Natural killer cell treated with Interleukin-12 subunit alpha and Interleukin-12 subunit beta and Interleukin-15 and Interleukin-18, amount 100 ng/mL, for 72 hours (primary cell): ENCODE data around the gene DEPDC1. TPM values are rescaled to one million over a fixed set of nuclear protein-coding genes. Genes with fewer than 3 reads are reported as not detected.

ENCODE experiments used
- ATAC-seq, 2 donors: fragments of 150-1000 bp; cut with Tn5 transposase in 1 of 2; sonication (Bioruptor Pico), chemical (Tn5 transposase) in 1 of 2; 2 replicates each; pipeline ENCODE4 v1.10.0; 2021
- DNase-seq: peaks from one replicate; pipeline ENCODE4 v3.0.0; 2022; ENCODE audit warnings: low spot score
- H3K27ac Mint-ChIP-seq, 2 donors: 1 replicate in 1 of 2; 2 replicates in 1 of 2; pipeline ENCODE4 v1.8.0; 2022; ENCODE audit warnings: mixed read lengths in 2 of 2, mild to moderate bottlenecking in 1 of 2, moderate library complexity in 1 of 2
- H3K27me3 Mint-ChIP-seq, 2 donors: 1 replicate in 1 of 2; 2 replicates in 1 of 2; pipeline ENCODE4 v1.8.0; 2022; ENCODE audit warnings: mixed read lengths in 2 of 2
- H3K36me3 Mint-ChIP-seq: one replicate; pipeline ENCODE4 v1.8.0; 2022; ENCODE audit warnings: mixed read lengths
- H3K4me1 Mint-ChIP-seq, 2 donors: 1 replicate in 1 of 2; 2 replicates in 1 of 2; pipeline ENCODE4 v1.8.0; 2022; ENCODE audit warnings: low read depth in 2 of 2, mixed read lengths in 2 of 2, mild to moderate bottlenecking in 1 of 2
- H3K4me3 Mint-ChIP-seq: one replicate; pipeline ENCODE4 v1.8.0; 2022; ENCODE audit warnings: mixed read lengths
- H3K9me3 Mint-ChIP-seq: 2 replicates; pipeline ENCODE4 v1.8.0; 2022; ENCODE audit warnings: mixed read lengths
- total RNA-seq, 2 donors: library from RNA; stranded (reverse); gene quantifications; one replicate each; pipeline ENCODE4 v1.2.3, GENCODE V29; 2022

Gene DEPDC1
- total RNA-seq, 2 donors from 2014 or later, result 10.7 to 20.9 TPM

DNA sequence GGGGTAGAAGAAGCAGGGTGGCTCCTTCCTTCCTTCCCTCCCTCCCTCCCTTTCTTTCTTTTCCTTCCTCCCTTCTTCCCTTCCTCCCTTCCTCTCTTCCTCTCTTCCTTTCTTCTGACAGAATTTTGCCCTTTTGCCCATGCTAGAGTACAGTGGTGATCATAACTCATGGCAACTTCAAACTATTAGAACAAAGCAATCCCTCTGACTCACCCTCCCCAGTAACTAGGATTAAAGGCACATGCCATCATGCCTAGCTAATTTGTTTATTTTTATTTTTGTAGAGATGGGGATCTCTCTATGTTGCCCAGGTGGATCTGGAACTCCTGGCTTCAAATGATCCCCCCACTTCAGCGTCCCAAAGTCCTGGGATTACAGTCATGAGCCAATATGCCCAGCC is 37.1 kb downstream of the DEPDC1 start:
- Mint-ChIP-seq H3K9me3 (peaks cover 9% of the 10 kb centered on the region), H3K27me3 (peaks cover 5 to 27% of the 10 kb centered on the region in 2 donors), H3K36me3 (peaks cover 10% of the 10 kb centered on the region), H3K4me1 (no peaks in the 10 kb centered on the region), H3K4me3 (no peak overlapping the region), H3K27ac (no peak overlapping the region)
- ATAC-seq, result no peak
- no peak for DNase-seq

DNA sequence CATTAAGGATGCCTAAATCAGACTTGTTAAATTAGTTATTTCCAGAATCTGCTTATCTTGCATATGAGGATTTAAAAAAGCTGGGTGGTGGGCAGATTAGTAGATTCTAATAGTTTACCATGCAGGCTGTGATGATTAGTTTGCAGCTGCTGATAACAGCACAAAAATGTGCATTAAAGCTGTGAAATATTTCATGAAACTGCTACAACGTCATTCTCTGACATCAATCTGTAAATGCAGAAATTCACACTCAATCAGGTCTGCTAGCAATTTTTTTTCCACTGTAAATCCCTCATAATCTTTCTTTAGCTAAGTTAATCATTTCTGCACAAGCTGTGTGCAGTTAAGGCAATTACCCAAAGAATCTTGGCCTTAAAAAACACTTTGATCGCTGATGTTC is 37.8 kb downstream of the DEPDC1 start:
- ATAC-seq (no peak), DNase-seq (no peak)
- Mint-ChIP-seq H3K36me3 (peaks cover 5% of the 10 kb centered on the region), H3K9me3 (peaks cover 7% of the 10 kb centered on the region), H3K4me3 (no peak overlapping the region), H3K27ac (no peak overlapping the region), H3K4me1 (no peaks in the 10 kb centered on the region), H3K27me3 (peaks cover 0 to 22% of the 10 kb centered on the region in 2 donors)

- no peak overlapping the region for H3K4me3 Mint-ChIP-seq
- H3K9me3 Mint-ChIP-seq, result peaks cover 5% of the 10 kb centered on the region
- H3K4me1 Mint-ChIP-seq, result no peaks in the 10 kb centered on the region
- no peak for ATAC-seq
- H3K27me3 Mint-ChIP-seq, result peaks cover 0 to 16% of the 10 kb centered on the region in 2 donors
- no peak overlapping the region for H3K27ac Mint-ChIP-seq
- H3K36me3 Mint-ChIP-seq, result no peaks in the 10 kb centered on the region
- DNase-seq, result no peak
These were observed 40.7 kb downstream of the DEPDC1 start for GRCh38 chr1:68456202-68456601.

DNA sequence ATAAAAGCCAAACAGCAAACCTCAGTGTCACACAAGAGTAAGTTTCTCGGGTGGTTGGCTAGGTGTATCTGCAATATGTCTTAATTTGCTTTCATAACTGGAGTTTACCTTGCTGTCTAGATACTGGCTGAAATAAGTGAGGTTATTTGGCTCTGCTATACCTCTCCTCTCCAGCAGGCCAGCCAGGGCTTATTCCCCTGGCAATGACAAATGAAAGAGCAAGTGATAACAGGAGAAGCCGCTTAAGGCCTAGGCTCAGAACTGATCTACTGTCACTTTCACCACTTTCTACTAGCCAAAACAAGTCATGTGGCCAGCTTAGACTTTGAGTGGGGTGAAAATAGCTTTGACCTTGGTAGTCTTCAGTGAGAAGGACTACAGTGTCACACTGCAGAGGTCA is 42.3 kb downstream of the DEPDC1 start:
- no peak for DNase-seq
- Mint-ChIP-seq H3K9me3 (peaks cover 5% of the 10 kb centered on the region), H3K27ac (no peak overlapping the region), H3K4me3 (no peak overlapping the region), H3K27me3 (peaks cover 0 to 16% of the 10 kb centered on the region in 2 donors), H3K36me3 (no peaks in the 10 kb centered on the region), H3K4me1 (no peaks in the 10 kb centered on the region)
- ATAC-seq, result no peak

- peaks cover 0 to 8% of the 10 kb centered on the region in 2 donors for H3K27me3 Mint-ChIP-seq
- peaks cover 0 to 3% of the 10 kb centered on the region in 2 donors for H3K4me1 Mint-ChIP-seq
- peaks cover 5% of the 10 kb centered on the region for H3K9me3 Mint-ChIP-seq
- ATAC-seq (no peak), DNase-seq (no peak)
- H3K36me3 Mint-ChIP-seq, result no peaks in the 10 kb centered on the region
- no peak overlapping the region for H3K27ac Mint-ChIP-seq
- no peak overlapping the region for H3K4me3 Mint-ChIP-seq
These were observed 43.7 kb downstream of the DEPDC1 start for GRCh38 chr1:68453060-68453670.

GRCh38 chr1:68449901-68450300 is 47.0 kb downstream of the DEPDC1 start, which contains the start of gene RPE65:
RPE65 (minus strand) TSS chr1:68449954; CDS start chr1:68449905, 49 bp downstream.
- Mint-ChIP-seq H3K4me1 (peaks cover 0 to 3% of the 10 kb centered on the region in 2 donors), H3K36me3 (no peaks in the 10 kb centered on the region), H3K4me3 (no peak within 1 kb of the TSS), H3K27ac (no peak within 1 kb of the TSS), H3K9me3 (peaks cover 3% of the 10 kb centered on the region), H3K27me3 (no peaks in the 10 kb centered on the region)
- no peak for ATAC-seq
- no peak for DNase-seq

- DNase-seq (no peak), ATAC-seq (no peak)
- Mint-ChIP-seq H3K36me3 (no peaks in the 10 kb centered on the region), H3K4me3 (no peak overlapping the region), H3K27ac (no peak overlapping the region), H3K27me3 (peaks cover 2 to 8% of the 10 kb centered on the region in 2 donors), H3K9me3 (no peaks in the 10 kb centered on the region), H3K4me1 (peaks cover 0 to 3% of the 10 kb centered on the region in 2 donors)
These were observed 48.5 kb downstream of the DEPDC1 start for GRCh38 chr1:68448365-68448764.

DNA sequence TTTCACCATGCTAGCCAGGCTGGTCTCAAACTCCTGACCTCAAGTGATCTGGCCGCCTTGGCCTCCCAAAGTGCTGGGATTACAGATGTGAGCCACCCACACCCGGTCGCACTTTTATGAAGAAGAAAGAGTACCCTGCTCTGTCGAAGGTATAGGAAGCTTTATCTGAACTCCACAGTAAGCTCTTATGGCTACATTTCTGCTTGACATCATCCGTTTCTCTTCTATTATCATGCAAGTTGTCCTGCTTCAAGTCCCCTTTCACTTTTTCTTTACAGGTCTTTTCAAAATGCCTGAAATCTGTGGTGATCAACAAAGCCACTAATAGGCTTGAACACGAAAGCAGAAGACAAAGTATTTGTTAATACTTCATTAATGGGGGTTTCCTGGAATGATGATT is 51.2 kb downstream of the DEPDC1 start:
- H3K36me3 Mint-ChIP-seq, result no peaks in the 10 kb centered on the region
- H3K9me3 Mint-ChIP-seq, result no peaks in the 10 kb centered on the region
- H3K4me3 Mint-ChIP-seq, result no peak overlapping the region
- no peak overlapping the region for H3K27ac Mint-ChIP-seq
- no peak for ATAC-seq
- DNase-seq, result no peak
- H3K27me3 Mint-ChIP-seq, result peaks cover 3 to 16% of the 10 kb centered on the region in 2 donors
- peaks cover 0 to 3% of the 10 kb centered on the region in 2 donors for H3K4me1 Mint-ChIP-seq

DNA sequence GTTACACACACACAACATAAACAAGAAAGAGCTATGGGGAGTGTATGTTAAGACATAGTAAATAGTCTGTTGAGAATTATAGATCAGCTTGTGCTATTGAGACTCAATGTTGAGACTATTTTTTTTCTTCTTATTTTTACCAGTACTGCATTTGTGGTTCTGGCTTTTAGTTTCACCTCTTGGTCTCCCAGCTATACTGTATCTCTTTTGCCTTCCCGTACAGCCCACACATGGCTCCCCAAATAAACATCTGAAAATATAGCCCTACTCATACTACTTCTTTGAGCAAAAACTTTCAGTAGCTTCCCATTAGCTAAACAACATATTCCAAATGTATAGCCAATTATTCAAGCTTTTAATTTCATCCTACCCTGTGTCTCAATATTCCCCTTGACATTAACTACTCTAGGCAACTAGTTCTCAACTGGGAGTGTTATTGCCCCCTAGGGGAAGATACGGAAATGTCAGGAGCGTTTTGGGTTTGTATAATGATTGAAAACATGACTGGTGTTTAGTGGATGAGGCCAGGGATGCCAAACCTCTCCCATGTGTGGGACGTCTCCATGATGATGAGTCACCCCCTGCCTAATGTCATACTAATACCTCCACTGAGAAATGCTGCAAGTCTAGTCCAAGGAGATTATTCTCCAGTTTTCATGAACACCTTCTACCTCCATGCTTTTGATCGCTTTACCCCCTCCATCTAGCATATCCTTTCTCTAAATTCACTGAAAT is 53.9 kb downstream of the DEPDC1 start:
- Mint-ChIP-seq H3K27me3 (peaks cover 7 to 21% of the 10 kb centered on the region in 2 donors), H3K4me3 (no peak overlapping the region)
- no peak for ATAC-seq

GRCh38 chr1:68442006-68442405 is 54.9 kb downstream of the DEPDC1 start:
- no peaks in the 10 kb centered on the region for H3K36me3 Mint-ChIP-seq
- H3K4me1 Mint-ChIP-seq, result no peaks in the 10 kb centered on the region
- H3K9me3 Mint-ChIP-seq, result peaks cover 5% of the 10 kb centered on the region
- no peak for ATAC-seq
- H3K27ac Mint-ChIP-seq, result no peak overlapping the region
- peaks cover 10 to 27% of the 10 kb centered on the region in 2 donors for H3K27me3 Mint-ChIP-seq
- DNase-seq, result no peak
- H3K4me3 Mint-ChIP-seq, result no peak overlapping the region

More for the DNA sequence above, 53.9 kb downstream of the DEPDC1 start:
- Mint-ChIP-seq H3K27ac (no peak overlapping the region), H3K36me3 (no peaks in the 10 kb centered on the region), H3K4me1 (no peaks in the 10 kb centered on the region), H3K9me3 (peaks cover 5% of the 10 kb centered on the region)
- no peak for DNase-seq

- H3K9me3 Mint-ChIP-seq, result peaks cover 8% of the 10 kb centered on the region
- no peak for ATAC-seq
- H3K36me3 Mint-ChIP-seq, result no peaks in the 10 kb centered on the region
- no peak for DNase-seq
- no peak overlapping the region for H3K27ac Mint-ChIP-seq
- no peak overlapping the region for H3K4me3 Mint-ChIP-seq
- no peaks in the 10 kb centered on the region for H3K4me1 Mint-ChIP-seq
- peaks cover 11 to 24% of the 10 kb centered on the region in 2 donors for H3K27me3 Mint-ChIP-seq
These were observed 58.6 kb downstream of the DEPDC1 start for GRCh38 chr1:68438310-68438709.

DNA sequence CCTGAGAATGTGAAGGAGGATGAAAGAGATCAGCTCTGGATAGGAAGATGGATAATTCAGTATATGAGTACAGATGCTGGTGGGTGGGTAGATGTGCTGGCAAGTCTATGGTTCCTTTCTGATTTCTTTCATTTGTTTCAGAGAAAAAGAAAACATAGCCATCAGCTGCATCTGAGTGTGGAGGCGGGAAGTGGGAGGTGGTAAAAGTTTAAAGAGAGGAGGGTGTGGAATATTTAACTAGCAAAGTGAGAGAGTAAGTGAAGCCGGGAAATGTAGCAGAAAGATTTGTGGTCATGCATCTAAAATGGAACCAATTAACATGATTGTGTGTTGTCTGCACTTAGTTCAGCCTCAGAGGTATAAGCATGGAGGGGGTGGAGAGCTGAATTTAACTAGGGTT is 63.5 kb downstream of the DEPDC1 start:
- Mint-ChIP-seq H3K9me3 (peaks cover 3% of the 10 kb centered on the region), H3K4me1 (no peaks in the 10 kb centered on the region), H3K4me3 (no peak overlapping the region), H3K36me3 (no peaks in the 10 kb centered on the region), H3K27me3 (peaks cover 7 to 12% of the 10 kb centered on the region in 2 donors), H3K27ac (no peak overlapping the region)
- ATAC-seq (no peak), DNase-seq (no peak)

DNA sequence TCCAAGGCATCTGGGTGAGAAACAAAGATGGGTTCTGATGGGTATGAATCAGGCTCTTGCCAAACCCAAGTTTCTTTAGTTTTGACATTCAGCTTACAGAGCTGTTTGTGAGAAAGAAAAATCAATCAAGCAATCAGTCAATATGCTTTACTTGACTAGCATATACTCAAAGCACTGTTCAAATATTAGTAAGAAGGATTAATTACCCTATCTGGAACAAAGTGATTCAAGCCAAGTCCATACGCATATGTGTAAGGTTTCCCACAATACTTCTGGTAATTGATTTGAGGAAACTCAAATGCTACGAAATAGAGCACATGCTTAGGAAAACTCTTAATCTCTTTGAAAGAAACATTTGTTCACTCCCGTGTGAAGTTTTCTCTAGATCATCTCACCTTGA is 65.8 kb downstream of the DEPDC1 start:
- ATAC-seq, result no peak
- no peaks in the 10 kb centered on the region for H3K36me3 Mint-ChIP-seq
- DNase-seq, result no peak
- no peaks in the 10 kb centered on the region for H3K9me3 Mint-ChIP-seq
- no peaks in the 10 kb centered on the region for H3K27me3 Mint-ChIP-seq
- H3K4me1 Mint-ChIP-seq, result no peaks in the 10 kb centered on the region
- H3K27ac Mint-ChIP-seq, result no peak overlapping the region
- no peak overlapping the region for H3K4me3 Mint-ChIP-seq

- Mint-ChIP-seq H3K27me3 (no peaks in the 10 kb centered on the region), H3K9me3 (no peaks in the 10 kb centered on the region), H3K27ac (no peak overlapping the region), H3K36me3 (no peaks in the 10 kb centered on the region), H3K4me3 (no peak overlapping the region), H3K4me1 (no peaks in the 10 kb centered on the region)
- DNase-seq (no peak), ATAC-seq (no peak)
These were observed 67.6 kb downstream of the DEPDC1 start for GRCh38 chr1:68429233-68429808.
